Measurements from ENCODE around the gene C12orf76. TPM values are rescaled to one million over a fixed set of nuclear protein-coding genes. Genes with fewer than 3 reads are reported as not detected.
A peak's percentile ranks its signal among the peaks of the same experiment; 100 is the strongest.

C12orf76 gene
- total and polyA plus RNA-seq, 2 of the 13 experiments (the other 11 are each of a cell fraction or from before 2014, with no cell fraction given) = 15.8 to 38.4 TPM

- TF ChIP-seq TFDP2 (CRISPR knock-in tag; IDR thresholded peaks at IDR 0.05) = no peak
- peak; percentile 90; the same call in 1 of the 2 replicates for TF ChIP-seq RAD51 (IDR thresholded peaks at IDR 0.05; ENCODE audit: borderline replicate concordance)
- no peak for TF ChIP-seq NFE2L1 (CRISPR knock-in tag; IDR thresholded peaks at IDR 0.05; ENCODE audit: borderline replicate concordance)
- no peak for TF ChIP-seq ZFYVE20 (CRISPR knock-in tag; IDR thresholded peaks at IDR 0.05; ENCODE audit: borderline replicate concordance, low read depth)
- peak; percentile 51; the same call in 1 of the 2 replicates for TF ChIP-seq ZNF772 (CRISPR knock-in tag; IDR thresholded peaks at IDR 0.05)
- no peak for TF ChIP-seq FOXK2 (IDR thresholded peaks at IDR 0.05)
- TF ChIP-seq CERS6 (CRISPR knock-in tag; IDR thresholded peaks at IDR 0.05) = no peak
- TF ChIP-seq ZNF766 (CRISPR knock-in tag; IDR thresholded peaks at IDR 0.05; ENCODE audit: borderline replicate concordance) = 0 out of 2 replicates have a peak, but pooled peaks have one; percentile 65
- TF ChIP-seq SRSF1 (optimal IDR thresholded peaks at IDR 0.05; ENCODE audit: low read depth, low read length) = peak; percentile 40
- peak; percentile 63; the same call in 1 of the 2 replicates for TF ChIP-seq NFKB2 (CRISPR knock-in tag; IDR thresholded peaks at IDR 0.05; ENCODE audit: borderline replicate concordance)
- no peak for TF ChIP-seq ZNF577 (CRISPR knock-in tag; IDR thresholded peaks at IDR 0.05; ENCODE audit: borderline replicate concordance, low read depth)
- no peak for TF ChIP-seq ISL2 (CRISPR knock-in tag; IDR thresholded peaks at IDR 0.05)
- no peak for TF ChIP-seq ELF3 (CRISPR knock-in tag; IDR thresholded peaks at IDR 0.05)
- no peak for TF ChIP-seq ZC3H4 (CRISPR knock-in tag; IDR thresholded peaks at IDR 0.05; ENCODE audit: borderline replicate concordance)
- no peak for TF ChIP-seq PHF5A (CRISPR knock-in tag; IDR thresholded peaks at IDR 0.05; ENCODE audit: low read depth, unreplicated experiment)
- TF ChIP-seq ZNF275 (CRISPR knock-in tag; IDR thresholded peaks at IDR 0.05; ENCODE audit: borderline replicate concordance) = peak; percentile 75; the same call in 1 of the 2 replicates
- peak; percentile 91 for TF ChIP-seq USF2 (IDR thresholded peaks at IDR 0.05; ENCODE audit: low read depth, low read length)
- peak; percentile 95; the same call in 1 of the 2 replicates for TF ChIP-seq USF2 (CRISPR knock-in tag; IDR thresholded peaks at IDR 0.05; ENCODE audit: borderline replicate concordance)
- no peak; the same call in 1 of the 2 replicates for TF ChIP-seq ZNF546 (CRISPR knock-in tag; conservative IDR thresholded peaks at IDR 0.05)
- peak; percentile 85; the same call in 1 of the 2 replicates for TF ChIP-seq ZFP91 (CRISPR knock-in tag; IDR thresholded peaks at IDR 0.05; ENCODE audit: borderline replicate concordance)
Observed at GRCh38 chr12:109995686-109996482, 52.4 kb downstream of the C12orf76 start, which contains the start of gene GIT2 (continued).

Data from HepG2 (cell line).